HG02943 (cell line): Measurements from ENCODE around the gene GAS2.

Experiments
- ATAC-seq: cut with Tn5 transposase; IDR thresholded peaks from one replicate; pipeline ENCODE4 v1.9.1; 2021; ENCODE audit warnings: mild to moderate bottlenecking, low read depth, moderate library complexity; ENCODE audit not compliant: unreplicated experiment

The GAS2 gene

DNA sequence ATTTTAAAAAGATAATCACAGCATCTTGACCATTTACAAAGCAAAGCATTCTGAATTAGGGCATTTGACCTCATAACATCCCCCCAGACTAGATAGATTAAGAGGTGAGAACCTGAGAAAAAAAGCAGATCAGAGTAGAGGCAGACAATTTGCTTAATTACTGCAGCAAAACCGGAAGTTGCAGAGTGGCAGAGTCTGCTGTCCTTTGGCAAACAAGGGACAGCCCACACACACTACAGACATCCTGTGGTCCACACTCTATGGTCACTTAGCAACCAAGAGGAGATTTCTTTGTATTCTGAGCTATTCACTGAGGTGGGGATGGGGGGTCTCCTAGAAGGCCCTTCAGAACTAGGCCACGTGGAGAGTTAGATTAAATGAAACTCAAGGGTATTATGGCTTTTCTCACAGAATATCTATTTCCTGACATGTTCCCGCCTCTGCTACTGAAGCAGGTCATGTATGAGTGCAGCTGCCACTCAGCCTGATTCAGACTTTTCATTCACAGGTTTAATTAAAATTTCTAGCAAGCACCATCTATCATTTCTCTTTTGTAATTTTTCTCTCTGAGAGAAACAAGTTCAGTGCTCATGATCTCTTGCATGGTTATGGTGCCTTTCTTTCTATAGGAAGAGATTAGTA is 114.7 kb downstream of the GAS2 start:
- peak; percentile 96 for ATAC-seq

DNA sequence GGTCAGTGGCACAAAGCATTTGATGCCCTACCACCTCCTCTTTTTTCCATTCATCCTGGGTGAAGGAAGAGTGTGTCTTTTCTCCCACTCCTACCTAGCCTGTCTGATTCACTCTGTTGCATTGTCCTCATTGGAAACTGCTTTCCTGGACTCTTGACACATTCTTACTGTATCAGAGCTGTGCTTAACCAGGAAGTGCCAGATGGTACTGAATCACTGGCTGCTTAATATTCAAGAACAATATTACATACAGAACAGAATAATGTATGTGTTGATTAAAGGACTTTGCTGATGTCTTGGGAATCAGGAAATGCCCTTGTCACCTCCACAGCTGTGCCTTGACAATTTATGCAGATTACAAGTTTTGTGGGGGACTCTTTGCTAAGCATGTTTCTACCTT is 118.8 kb downstream of the GAS2 start:
- no peak for ATAC-seq

DNA sequence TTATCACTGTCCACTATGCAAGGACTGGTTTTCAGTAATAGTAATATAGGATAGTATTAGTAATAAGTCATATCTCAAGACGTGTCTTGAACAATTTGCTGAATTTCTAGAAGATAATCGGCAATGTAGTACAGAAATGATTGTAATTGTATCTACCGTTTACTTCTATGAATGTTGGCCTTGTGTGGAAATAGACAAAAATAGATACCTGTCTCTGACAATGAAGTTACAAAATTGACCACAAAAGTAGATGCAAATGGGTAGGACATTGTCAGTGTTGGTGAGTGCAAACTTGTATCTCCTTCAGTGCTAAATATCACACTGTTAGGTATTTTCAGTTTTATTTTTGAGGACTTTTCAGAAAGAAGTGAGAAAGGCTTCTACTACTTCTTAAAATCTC is 120.1 kb downstream of the GAS2 start:
- peak; percentile 86 for ATAC-seq

DNA sequence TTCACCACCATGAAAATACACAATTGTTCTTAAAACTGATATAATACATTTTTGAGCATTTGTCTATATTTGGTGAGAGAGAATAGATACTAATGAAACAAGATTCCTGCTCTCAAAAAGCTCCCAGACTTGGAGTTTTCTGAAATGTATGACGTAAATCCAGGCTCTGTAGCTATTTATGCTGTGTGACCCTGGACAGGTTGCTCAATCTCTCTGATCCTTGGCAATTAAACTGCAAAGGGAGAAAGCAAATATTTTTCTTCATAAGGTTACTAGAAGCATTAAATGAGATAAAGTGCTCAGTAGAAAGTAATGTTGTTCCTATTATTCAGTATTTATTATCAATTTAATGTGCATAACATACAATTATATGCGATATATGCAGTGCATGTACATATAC is 120.6 kb downstream of the GAS2 start:
- no peak for ATAC-seq

DNA sequence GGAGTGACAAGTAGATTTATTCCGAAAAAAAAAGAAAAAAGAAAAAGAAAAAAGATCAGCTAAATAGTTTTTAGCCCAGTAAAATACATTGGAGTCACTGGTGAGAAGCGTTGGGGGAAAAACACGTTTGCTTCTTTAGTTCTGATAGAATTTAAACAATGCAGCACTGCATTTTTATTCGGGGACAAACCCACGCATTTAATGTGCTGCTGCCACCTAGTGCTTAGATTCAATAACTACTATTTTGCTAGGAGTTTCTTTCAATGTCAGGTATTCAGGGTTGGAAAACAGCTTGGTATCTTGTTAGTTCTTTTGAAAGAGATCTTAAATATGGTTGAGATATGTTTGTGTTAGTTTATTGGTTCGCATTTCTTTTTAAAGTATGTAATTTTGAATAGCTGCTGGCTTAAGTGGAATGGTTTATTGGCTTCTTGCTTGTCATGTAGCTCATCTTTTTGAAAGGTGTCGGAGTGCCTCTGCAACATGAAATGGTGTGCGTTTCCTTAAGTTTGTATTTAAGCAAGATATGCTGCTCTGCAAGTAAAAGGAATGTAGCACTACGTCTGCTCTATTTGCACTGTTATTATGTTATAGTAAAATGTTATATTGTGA is 121.2 kb downstream of the GAS2 start:
- ATAC-seq, result no peak

DNA sequence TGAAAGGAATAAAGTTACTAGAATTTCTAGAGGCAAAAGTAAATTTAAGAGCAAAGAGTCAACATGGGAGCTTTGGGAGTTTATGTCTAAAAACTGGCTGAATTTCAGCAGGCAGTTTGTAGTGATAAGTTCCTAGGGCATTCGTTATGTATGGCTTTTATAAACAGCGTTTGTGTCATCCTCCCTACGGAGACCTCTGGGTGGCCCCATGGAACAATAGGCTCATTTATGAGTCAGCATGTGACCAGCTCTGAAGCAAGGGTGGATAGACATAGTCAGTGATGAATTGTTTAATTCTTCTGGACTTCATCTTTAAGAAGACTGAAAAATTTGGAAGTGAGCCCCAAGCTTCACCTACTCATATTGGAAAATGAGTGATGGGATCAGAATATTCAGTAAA is 126.1 kb downstream of the GAS2 start:
- no peak for ATAC-seq

DNA sequence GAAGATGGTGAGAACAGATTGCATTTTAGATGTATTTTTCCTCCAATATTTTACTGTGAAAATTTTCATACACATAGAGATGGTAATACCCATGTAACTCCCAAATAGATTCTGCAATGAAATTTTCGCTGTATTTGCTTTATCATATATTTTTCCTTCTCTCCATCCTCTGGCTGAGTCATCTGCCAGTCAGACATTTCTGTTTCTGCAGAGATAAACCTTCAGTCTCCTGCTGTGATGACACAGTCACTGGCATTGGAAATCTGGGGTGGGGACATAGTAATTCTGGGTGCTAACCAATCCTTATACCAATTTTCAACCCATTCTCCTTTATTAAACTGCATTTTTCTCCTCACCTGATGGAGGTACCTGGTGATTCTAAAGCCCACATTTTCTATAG is 129.5 kb downstream of the GAS2 start:
- ATAC-seq, result no peak

DNA sequence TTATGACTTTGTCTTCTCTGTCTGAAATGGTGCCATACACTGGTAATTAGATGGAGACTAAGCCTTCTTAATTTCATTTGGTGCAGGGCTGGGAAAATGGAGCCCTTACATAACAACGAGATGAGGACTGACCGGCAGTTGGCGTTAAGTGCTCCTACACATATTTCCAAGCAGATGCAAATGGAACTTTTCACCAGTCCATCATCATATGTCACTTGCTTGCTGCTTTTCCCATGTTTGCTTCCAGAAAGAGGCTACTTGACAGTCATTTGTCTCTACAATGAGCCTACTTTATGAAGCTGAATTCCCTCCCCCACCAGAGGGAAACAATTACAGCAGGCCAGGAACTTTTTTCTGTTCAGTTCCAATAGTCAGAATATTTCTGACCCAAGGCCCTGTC is 130.6 kb downstream of the GAS2 start:
- no peak for ATAC-seq

DNA sequence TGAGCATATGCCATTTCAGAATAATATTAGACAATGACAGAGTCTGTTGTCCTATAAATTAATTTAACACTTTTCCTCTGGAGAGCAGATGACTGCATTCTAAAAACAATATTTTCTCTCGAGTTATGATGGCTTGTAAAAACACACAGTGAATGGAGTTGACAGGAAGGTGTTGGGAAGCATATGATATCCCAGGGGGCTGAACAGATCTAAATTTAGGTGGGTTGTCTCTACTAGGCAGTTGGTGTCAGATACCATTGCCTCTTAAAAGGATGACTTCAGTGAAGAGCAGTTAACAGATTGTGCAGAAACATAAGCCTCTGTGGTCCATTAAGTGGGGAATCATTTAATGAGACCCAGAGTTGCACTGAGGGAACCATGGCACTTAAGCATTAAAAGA is 132.5 kb downstream of the GAS2 start:
- ATAC-seq, result no peak

DNA sequence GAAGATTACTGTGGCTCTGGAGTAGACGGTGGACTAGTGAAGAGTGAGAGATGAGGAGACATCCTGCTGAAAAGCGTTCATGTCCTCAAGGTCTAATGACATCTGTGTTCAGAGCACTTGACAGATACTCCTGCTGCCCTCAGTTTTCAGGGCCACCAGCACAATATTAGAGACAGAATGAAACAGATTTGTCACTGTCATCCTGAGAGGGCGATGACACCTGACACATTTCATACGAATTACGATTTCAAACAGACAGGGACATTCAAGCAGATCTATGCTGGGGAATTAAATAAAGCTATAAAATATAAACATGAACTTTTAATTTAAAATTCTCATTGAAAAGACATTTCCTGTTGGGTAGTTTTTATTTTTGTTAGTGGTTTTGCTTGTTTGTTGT is 134.1 kb downstream of the GAS2 start:
- no peak for ATAC-seq

DNA sequence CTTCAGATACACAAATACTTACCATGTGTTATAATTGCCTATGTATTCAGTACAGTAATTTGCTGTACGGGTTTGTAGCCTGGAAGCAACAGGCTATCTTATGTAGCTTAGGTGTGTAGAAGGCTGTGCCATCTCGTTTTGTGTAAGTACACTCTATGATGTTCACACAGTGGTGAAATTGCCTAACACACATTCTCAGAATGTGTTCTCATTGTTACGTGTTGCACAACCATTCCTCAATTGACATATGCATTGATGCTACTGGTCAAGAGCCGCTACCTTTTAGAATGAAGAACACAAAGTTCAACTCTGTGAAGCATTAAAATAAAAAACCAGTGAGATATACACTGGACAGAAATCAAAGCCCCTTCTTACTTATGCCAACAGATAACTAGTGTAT is 136.4 kb downstream of the GAS2 start:
- ATAC-seq, result no peak

DNA sequence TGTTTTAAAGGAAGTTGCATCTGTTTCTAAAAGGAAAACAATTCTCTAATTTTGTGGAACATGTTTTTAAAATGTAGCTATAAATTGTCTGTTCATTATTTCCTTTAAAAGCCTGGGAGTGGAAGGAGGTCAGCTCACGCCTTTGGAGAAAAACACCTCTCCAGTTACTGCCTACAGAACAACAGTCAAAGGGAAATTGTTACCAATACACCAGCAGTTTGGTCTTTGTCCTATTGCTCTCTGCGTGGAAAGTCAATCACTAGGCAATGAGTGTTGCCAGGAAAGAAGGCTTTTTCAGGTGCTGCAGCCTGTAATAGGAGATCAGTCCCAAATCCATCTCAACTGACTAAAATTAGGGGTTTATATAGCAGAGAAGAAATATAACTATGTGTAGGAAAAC is 141.0 kb downstream of the GAS2 start:
- ATAC-seq, result no peak

DNA sequence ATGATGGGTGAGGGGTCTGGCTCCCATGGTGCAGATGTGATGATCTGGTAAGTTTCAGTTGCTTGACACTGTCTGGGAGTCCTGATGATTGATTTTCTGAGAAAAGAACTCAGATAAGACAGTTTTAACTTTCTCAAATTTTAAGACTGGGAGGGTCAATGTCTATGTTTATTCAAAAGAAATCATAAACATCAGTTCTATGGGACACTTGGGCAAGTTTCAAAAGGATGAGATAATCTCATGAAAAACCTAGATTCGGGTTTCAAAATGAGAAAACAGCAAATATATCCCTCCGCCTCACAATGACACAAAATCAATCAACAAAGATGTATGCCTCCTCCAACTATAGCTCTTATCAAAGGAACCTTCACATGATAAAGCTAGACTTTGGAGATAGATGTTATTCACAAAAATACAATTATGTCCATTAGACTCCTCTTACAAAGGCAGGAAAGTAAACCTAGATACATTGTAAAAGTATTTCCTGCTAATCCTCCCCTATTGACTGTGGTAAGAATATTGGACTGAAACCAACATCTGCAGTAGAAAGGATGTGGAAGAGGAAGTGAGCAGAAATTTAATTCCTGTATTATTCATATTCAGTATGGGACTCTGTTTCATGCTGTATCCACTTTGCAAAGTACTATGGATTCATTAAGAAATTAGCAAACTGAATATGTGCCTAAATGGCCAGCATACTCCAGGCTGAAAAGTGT is 141.6 kb downstream of the GAS2 start:
- ATAC-seq, result peak; percentile 94

DNA sequence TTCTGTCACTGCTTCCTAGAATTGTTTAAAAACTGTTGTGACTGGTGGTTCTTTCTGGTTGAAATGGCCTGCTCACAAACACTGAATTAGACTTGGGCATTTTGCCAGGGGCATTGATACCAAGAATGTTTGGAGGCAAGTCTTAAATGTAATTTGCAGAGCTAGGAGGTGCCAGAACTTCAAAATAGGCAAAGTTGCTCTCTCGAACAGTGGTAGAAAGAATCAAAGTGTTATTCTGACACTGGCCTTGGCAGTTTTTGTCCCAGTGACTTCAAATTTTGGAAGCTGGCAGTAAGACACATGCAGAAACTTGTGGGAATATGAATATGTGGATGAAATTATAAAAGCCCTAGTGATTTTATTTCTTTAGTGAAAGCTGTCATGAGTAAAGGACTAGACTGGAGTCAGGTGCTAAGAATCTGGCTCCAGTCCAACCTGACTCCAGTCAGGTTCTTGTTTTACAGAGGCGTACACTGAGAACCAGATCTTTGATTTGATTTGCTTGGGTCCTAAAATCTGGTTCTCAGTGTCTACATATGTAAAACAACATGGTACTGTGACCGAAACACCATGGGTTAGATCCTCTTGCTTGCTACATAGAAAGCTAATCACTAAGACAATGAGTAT is 142.3 kb downstream of the GAS2 start:
- peak; percentile 34 for ATAC-seq

DNA sequence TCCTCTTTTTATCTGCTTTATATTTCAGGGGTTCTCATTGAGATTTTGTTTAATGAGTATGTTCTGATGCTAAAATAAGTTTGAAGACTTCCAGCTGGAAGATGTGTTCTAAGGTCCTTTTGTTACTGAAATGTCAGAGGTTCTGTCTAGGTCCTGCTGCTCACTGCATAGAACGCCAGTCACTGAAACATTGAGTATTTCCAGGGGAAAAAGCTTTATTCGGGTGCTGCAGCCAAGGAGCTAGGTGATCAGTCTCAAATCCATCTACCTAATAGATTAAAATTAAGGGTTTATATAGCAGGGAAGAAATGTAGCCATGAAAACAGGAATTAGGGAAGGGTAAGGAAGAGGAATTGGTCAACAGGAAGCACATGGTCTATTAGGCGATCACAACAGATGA is 143.5 kb downstream of the GAS2 start:
- no peak for ATAC-seq

DNA sequence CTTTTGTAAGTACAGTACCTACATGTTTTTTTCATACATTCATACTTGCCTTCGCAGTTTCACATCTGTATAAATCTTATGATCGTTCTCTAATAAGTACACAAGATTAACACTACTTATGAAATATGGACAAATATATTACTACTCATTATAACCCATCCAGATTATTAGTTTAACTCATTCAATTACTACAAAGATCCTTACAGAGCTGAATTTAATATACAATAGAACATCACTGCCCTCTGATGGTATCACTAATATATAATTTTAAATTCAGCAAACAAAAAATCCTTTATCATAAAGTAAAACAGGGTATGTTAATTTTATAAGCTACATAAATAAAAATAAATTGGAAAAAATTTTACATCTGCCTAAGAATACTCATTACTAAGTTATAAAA is 155.8 kb downstream of the GAS2 start:
- no peak for ATAC-seq

DNA sequence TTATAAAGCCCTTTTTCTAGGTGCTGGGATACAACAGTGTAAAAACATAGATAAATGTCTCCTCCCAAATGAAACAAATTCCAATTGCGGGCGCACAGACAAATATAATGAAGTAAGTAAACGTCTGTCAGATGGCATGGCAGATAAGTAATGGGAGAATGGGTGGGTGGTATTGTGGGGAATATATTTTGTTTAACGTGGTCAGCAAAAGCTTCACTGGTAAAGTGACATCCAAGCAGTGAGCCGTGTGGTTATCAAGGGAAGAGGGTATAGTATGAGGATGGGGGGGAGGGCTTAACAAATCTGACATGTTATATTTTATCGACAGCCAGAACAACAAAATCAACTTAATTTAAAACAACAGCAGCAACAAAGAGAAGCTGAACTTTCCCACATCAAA is 162.0 kb downstream of the GAS2 start:
- no peak for ATAC-seq

DNA sequence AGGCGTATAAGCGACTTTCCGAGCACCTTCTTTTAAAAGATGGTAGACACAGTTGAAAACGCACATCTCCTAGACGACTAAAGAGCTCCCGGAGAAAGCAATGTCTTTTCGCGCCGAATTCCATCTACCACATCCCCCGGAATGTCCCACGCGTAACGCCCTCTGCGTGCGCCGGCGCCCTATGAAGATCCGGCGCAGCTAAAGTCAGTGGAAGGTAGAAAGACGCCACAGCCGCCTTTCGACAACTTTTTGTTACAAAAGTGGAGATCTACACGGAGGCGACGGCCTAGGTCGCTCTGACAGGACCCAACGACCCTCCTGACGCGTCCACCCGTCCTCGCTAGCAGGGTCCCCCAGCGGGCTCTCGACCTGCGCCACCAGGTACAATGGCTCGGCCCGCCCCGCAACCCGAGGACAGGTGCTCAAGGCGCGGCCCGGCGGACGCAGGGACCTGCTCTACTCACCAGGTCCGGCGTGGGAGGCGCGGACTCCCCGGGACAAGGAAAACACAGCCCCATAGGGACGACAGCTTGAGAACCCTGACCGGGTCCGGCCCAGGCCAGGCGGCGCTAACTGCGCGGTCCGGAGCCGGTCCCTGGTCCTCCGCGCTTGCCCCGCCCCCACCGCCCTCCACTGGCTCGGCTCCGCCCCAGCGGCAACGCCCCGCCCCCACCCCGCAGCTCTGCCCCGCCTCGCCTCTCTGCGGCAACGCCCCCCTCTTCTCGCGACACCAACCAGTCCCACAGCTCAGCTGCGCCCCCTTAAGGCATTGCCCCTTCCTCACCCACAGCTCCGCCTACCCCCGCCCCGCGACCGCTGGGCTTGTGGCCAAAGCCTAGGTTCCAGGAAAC is 163.0 kb downstream of the GAS2 start, which contains the start of gene SVIP:
TSS of gene SVIP (minus strand) at position 571 of the 851 bp plus-strand sequence. CDS start at position 518, 53 bp downstream.
- peak; percentile 94 for ATAC-seq

DNA sequence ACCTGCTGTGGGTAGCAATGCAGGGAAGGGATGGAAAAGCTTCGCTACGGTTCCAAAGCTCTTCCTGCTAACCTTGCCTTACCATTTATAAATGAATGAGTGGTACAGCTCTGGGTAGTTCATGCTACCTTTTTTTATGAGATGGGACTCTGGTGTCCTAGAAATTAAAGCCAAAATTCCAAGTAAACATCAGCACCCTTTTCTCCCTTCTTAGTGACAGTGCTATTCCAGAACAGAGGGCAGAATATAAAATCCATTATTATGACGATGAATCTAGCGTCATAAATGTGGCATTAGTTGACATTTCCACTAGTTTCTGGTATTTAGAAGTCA is 163.6 kb downstream of the GAS2 start:
- ATAC-seq, result no peak

DNA sequence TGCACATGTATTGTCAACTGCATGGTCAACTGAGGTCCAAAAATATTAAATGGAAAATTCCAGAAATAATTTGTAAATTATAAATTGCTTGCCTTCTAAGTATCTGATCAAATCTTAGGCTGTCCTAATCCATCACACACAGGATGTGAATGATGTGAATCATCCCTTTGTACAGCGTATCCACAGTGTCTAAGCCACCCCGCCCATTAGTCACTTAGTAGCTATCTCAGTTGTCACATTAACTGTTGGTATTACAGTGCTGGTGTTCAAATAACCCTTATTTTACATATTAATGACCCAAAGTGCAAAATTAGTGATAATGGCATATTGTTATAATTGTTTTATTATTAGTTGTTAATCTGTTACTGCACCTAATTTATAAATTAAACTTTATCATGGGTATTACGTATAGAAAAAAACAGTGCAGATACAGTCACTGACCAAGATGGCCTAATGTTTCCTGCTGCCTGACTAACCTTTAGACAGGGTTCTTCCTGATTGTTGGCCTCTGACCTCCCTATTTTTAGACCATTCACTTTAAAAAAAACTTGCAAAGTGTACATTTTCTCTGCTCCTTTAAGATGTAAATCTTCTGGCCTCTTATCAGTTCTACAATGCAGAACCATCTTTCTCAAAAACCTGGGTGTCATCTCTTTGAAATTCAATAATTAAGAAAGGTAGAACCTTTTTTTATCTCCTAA is 166.1 kb downstream of the GAS2 start:
- no peak for ATAC-seq
